GM19395 (cell line): ENCODE measurements around the gene KRTAP2-1.
"Not testable (repeated sequence)": the region's sequence is repeated elsewhere in the genome, so short reads cannot be mapped to it uniquely, and the experiment has no call there.

Experiments
- ATAC-seq: cut with Tn5 transposase; IDR thresholded peaks from one replicate; pipeline ENCODE4 v1.9.1; 2021; ENCODE audit warnings: mild to moderate bottlenecking, moderate library complexity; ENCODE audit not compliant: unreplicated experiment

Gene KRTAP2-1

DNA sequence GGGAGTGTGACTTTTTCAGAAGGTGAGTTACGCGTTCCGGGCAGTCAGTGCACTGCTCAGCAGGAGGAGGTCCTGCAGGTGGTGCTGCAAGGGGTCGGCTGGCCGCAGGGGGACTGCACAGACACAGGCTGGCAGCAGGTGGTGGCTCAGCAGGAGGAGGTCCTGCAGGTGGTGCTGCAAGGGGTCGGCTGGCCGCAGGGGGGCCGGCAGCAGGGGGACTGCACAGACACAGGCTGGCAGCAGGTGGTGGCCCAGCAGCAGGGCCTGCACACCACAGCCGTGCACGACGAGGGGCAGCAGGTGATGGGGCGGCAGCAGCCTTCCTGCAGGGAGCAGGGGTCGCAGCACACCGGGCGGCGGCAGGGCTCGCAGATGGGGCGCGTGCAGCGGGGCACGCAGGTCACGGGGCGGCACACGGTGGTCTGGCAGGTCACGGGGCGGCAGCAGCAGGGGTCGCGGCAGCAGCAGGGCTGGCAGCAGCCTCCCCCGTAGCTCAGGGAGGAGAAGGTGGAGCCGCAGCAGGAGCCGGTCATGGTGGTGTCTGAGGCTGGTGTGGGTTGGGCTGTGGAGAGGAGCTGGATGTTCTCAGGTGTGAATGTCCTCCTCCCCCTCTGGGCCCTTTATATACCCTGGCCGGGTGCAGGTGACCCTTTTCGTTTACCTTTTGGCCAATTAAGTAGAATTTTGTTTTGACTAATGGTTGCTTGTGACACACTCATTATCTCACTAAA is at the start of gene KRTAP2-1:
Gene KRTAP2-1, minus strand, starts transcription at position 582 of the 731 bp plus-strand sequence. Its CDS starts 49 bp downstream, at position 533.
- ATAC-seq: not testable (repeated sequence)

GRCh38 chr17:41096055-41096454 is 48.9 kb upstream of the KRTAP2-1 start:
- no peak for ATAC-seq

GRCh38 chr17:41088760-41089352 is 41.7 kb upstream of the KRTAP2-1 start:
- ATAC-seq: not testable (repeated sequence)

DNA sequence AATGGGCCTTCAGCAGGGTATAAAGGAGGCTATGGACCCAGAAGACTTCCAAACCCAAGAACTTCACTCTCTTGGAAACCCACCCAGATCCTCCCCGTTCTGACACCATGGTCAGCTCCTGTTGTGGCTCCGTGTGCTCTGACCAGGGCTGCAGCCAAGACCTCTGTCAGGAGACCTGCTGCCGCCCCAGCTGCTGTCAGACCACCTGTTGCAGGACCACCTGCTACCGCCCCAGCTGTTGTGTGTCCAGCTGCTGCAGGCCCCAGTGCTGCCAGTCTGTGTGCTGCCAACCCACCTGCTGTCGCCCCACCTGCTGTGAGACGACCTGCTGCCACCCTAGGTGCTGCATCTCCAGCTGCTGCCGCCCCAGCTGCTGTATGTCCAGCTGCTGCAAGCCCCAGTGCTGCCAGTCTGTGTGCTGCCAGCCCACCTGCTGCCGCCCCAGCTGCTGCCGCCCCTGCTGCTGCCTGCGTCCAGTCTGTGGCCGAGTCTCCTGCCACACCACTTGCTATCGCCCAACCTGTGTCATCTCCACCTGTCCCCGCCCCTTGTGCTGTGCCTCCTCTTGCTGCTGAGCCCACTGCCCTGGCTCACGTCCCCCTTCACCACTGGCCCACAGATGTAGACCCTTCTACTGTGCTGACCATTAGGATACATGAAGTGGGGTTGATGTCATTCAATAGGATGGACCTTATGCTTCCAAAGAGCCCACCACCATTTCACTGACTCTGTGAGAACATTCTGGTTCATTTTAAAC is 37.2 kb upstream of the KRTAP2-1 start, which contains the start of gene KRTAP4-7:
Gene KRTAP4-7, plus strand, starts transcription at position 51 of the 757 bp plus-strand sequence. Its CDS starts 57 bp downstream, at position 108.
- not testable (repeated sequence) for ATAC-seq

DNA sequence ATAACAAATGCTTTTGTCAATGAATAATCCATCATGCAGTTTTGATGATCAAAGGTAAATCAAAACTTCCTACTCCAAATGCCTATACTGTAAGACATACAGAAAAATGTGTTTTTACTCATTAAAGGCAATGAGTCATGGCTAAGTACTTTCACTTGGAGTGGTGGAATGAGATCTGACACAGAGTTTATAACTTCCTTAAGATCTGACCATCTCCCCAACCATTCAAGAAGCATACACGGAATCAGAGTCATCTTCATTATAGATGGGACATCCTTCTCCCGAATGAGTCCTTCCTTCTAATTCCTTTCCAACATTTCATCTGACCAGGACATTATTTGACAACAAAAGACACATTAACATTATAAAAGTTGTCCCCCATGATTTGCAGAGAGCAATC is 36.3 kb upstream of the KRTAP2-1 start:
- ATAC-seq: not testable (repeated sequence)

DNA sequence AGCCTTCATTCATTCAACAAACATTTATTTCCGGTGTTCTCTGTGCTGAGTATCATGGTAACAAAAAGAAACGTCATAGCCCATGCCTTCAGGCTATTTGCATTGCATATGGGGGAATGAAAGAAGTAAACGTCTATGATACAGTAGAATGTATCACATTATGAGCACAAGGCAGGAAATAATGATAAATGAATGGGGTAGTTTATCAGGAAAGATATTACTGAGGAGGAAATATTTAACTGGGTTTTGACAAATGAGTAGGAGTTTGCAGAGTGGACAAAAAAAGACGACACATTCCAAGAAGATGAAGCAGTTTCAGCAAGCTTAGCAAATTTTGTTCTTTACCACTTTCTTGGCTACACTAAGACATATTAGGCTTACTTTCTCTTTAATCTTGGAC is 35.5 kb upstream of the KRTAP2-1 start:
- ATAC-seq: no peak

- ATAC-seq: no peak
Measured at GRCh38 chr17:41076788-41077187, 29.7 kb upstream of the KRTAP2-1 start.

DNA sequence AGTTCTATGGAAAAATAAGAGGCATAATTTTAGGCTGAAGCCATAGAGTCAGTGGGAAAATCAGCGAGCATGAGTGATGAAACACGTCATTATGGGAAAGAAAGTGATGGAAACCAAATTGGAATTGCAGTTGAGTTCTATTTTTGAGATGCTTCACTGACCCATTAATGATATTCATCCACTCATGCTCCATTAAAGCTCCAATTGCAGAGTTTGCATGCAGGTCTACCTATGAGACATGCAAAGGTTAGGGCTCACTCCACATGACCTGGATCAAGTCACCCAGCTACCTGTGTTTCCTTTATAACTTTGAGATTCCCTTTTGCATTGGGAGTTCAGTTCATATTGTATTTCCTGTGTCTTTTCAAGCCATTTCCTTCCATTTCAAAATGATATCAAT is 26.6 kb upstream of the KRTAP2-1 start:
- no peak for ATAC-seq

DNA sequence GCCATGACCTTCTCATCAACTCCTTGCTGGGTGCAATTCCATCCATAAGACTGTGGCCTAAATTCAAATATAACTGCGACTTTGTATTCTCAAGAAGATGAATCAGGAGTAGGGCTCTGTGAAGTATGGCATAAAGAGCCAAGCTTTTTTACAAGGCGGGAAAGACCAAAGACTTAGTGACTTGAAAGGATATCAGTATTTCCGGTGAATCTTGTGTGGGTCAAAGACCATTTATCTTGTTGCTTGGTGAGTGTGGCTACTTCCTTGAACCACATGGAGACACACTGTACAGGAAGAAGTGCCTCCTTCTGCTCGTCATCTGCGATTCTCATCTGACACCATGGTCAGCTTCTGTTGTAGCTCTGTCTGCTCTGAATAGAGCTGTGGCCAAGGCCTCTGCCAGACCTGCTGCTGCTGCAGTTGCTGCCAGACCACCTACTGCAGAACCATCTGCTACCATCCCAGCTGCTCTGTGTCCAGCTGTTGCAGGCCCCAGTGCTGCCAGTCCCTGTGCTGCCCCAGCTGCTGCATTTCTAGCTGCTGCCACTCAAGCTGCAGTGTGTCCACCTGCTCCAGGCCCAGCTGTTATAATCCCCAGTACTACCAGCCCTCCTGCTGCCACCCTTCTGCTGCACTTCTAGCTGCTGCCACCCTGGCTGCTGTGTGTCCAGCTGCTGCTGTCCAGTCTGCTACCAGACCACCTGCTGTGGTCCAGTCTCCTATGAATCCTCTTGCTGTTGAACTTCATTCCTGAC is 24.7 kb upstream of the KRTAP2-1 start:
- ATAC-seq: no peak

GRCh38 chr17:41069031-41069430 is 21.9 kb upstream of the KRTAP2-1 start:
- ATAC-seq: no peak

- ATAC-seq: no peak
Measured at GRCh38 chr17:41067281-41067680, 20.2 kb upstream of the KRTAP2-1 start.

GRCh38 chr17:41065829-41066624 is 18.9 kb upstream of the KRTAP2-1 start, which contains the start of gene KRTAP2-4:
TSS of gene KRTAP2-4 (minus strand) at chr17:41065879. CDS start at chr17:41065845, 34 bp downstream.
- no peak for ATAC-seq

DNA sequence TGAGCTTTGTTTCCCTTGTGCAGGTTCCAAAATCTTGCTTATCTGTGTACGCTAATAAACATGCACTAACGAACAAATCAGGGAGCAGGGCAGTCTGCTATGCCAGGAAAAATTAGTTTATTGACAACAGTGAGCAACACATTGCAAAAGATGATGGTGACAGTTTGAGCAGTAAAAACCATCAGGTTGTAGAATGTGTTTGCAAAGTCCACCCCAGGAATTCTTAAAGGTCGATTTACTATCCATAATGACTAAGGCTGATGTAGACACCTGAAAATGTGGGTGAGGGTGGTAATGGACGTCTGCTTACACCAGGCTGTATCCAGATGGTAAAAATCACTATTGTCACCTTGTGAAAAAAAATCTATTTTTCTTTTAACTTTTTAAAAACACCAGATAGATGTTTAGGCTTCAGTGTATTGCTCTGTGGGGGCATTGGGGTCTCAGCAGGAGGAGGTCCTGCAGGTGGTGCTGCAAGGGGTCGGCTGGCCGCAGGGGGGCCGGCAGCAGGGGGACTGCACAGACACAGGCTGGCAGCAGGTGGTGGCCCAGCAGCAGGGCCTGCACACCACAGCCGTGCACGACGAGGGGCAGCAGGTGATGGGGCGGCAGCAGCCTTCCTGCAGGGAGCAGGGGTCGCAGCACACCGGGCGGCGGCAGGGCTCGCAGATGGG is 18.0 kb upstream of the KRTAP2-1 start:
- not testable (repeated sequence) for ATAC-seq

DNA sequence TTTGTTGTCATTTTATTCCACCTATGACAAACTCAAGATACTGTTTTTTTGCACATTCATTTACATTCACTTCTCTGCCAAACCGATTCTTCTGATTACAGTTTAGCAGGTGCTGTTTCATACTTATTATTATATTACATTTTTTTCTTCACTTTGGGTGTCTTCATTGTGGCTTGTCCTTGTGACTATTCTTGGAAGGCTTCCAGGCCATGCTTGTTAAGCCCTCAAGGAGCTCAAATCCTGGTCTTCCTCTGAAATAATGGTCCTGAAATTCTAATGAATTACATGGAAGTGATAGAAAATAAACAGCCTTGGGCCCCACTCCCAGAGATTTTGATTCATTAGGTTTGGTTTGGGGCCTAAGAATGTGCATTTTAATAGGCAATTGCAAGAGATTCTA is 17.2 kb upstream of the KRTAP2-1 start:
- ATAC-seq: no peak

- ATAC-seq: no peak
Measured at GRCh38 chr17:41063449-41063848, 16.3 kb upstream of the KRTAP2-1 start.

- no peak for ATAC-seq
Measured at GRCh38 chr17:41061964-41062363, 14.8 kb upstream of the KRTAP2-1 start.

- no peak for ATAC-seq
Measured at GRCh38 chr17:41060052-41060604, 13.0 kb upstream of the KRTAP2-1 start, which contains the start of gene KRTAP2-3. TSS of gene KRTAP2-3 (minus strand) at chr17:41060114. CDS start at chr17:41060050, 64 bp downstream.

DNA sequence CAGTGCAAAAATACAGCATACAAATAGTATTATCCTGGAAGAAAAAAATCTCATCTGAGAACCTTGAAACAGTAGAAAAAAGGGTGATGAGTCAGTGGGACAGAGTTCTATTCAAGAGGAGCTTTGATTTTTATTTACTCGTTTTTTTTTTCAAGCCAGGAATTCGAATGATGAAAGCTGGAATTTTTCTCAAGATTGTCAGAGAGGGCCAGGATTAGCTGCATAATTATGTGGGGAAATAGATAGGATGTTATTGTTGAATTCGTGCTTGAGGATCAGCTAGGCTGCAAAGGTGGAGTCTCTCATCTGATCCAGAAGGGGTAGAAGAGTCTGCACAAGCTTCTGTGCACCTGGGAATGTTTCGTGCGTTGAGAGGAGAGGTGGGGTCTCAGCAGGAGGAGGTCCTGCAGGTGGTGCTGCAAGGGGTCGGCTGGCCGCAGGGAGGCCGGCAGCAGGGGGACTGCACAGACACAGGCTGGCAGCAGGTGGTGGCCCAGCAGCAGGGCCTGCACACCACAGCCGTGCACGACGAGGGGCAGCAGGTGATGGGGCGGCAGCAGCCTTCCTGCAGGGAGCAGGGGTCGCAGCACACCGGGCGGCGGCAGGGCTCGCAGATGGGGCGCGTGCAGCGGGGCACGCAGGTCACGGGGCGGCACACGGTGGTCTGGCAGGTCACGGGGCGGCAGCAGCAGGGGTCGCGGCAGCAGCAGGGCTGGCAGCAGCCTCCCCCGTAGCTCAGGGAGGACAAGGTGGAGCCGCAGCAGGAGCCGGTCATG is 12.3 kb upstream of the KRTAP2-1 start:
- not testable (repeated sequence) for ATAC-seq
